ENCODE results near the gene SLC6A6. TPM values are rescaled to one million over a fixed set of nuclear protein-coding genes. Genes with fewer than 3 reads are reported as not detected.

Gene SLC6A6
- total and polyA plus RNA-seq, 10 of the 15 experiments (the other 5 are each of a cell fraction or from before 2014, with no cell fraction given) = 5.6 to 47.0 (median 20.2) TPM

- no peak overlapping the region for H3K4me3 ChIP-seq
- peaks cover 3% of the 10 kb centered on the region; the same call in 1 of the 2 replicates for H3K4me1 ChIP-seq (ENCODE audit: control insufficient read depth, insufficient read depth, low read length)
- in situ Hi-C loops (cut with MboI) (no loop called here), intact Hi-C loops (cut with micrococcal nuclease; ENCODE audit: unreplicated experiment) (no loop called here)
- H4K20me1 ChIP-seq (ENCODE audit: control insufficient read depth, insufficient read depth) = no peaks in the 10 kb centered on the region
- H3K79me2 ChIP-seq (ENCODE audit: control insufficient read depth, insufficient read depth, low read length) = no peaks in the 10 kb centered on the region
- no peak for ATAC-seq
- ChIA-PET SMC1A (ENCODE audit: uncharacterized antibody, unreplicated experiment) (interaction anchor here (0.7 kb wide), 1 partner anchor 38 kb away, joined by 4 read pairs; no protein-coding TSS in a partner anchor), RAD21 (ENCODE audit: unreplicated experiment) (no interaction called here), CTCF (interaction anchor here (0.9 kb wide), 2 partner anchors 69 to 189 kb away, joined by 3 read pairs; no protein-coding TSS in a partner anchor), POLR2A (no interaction called here)
- no peak overlapping the region for H3K27ac ChIP-seq (ENCODE audit: control insufficient read depth, insufficient read depth)
- H2AFZ ChIP-seq (ENCODE audit: control insufficient read depth, low read depth, low read length) = no peak overlapping the region
- DNase-seq (ENCODE audit: low read depth, low spot score) = no peak
- no peak overlapping the region for H3K9ac ChIP-seq (ENCODE audit: control insufficient read depth, insufficient read depth, low read length)
- H3K27me3 ChIP-seq (replicated peaks in 1 of 2; ENCODE audit: control insufficient read depth in 2 of 2, insufficient read depth in 2 of 2, low read length in 1 of 2) = no peaks in the 10 kb centered on the region
- H3K4me2 ChIP-seq (ENCODE audit: control insufficient read depth, insufficient read depth) = no peak overlapping the region
- 27% methylated on average over 7 of the region's 7 CpGs for WGBS (ENCODE audit: insufficient coverage, insufficient replicate concordance, low lambda C conversion rate, missing lambda C conversion rate)
- H3K9me3 ChIP-seq (replicated peaks; ENCODE audit: control insufficient read depth, insufficient read depth, low read length) = no peaks in the 10 kb centered on the region
- no TSS peak for BruUV-seq (replicated peaks)
- H3K36me3 ChIP-seq (ENCODE audit: control insufficient read depth in 2 of 2, insufficient read depth in 2 of 2, low read length in 1 of 2) = no peaks in the 10 kb centered on the region
- FAIRE-seq = no peak
- no peak for TF ChIP-seq MYB (IDR thresholded peaks at IDR 0.05; ENCODE audit: borderline replicate concordance, low read depth, low read length)
- TF ChIP-seq, protein P1, sequence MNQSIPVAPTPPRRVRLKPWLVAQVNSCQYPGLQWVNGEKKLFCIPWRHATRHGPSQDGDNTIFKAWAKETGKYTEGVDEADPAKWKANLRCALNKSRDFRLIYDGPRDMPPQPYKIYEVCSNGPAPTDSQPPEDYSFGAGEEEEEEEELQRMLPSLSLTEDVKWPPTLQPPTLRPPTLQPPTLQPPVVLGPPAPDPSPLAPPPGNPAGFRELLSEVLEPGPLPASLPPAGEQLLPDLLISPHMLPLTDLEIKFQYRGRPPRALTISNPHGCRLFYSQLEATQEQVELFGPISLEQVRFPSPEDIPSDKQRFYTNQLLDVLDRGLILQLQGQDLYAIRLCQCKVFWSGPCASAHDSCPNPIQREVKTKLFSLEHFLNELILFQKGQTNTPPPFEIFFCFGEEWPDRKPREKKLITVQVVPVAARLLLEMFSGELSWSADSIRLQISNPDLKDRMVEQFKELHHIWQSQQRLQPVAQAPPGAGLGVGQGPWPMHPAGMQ (IDR thresholded peaks at IDR 0.05; ENCODE audit: borderline replicate concordance) = no peak
- no peak for TF ChIP-seq FOS (IDR thresholded peaks at IDR 0.05; ENCODE audit: borderline replicate concordance, extremely low read depth, insufficient read length)
- TF ChIP-seq KLF5 (IDR thresholded peaks at IDR 0.05; ENCODE audit: partially characterized antibody) = no peak
- no peak for TF ChIP-seq ZNF207 (IDR thresholded peaks at IDR 0.05; ENCODE audit: borderline replicate concordance)
- TF ChIP-seq NFXL1 (IDR thresholded peaks at IDR 0.05; ENCODE audit: borderline replicate concordance) = no peak
- TF ChIP-seq STAT1 (conservative IDR thresholded peaks at IDR 0.05) = no peak
- TF ChIP-seq EP300 (IDR thresholded peaks at IDR 0.05; ENCODE audit: borderline replicate concordance in 1 of 2, control insufficient read depth in 1 of 2, low read depth in 2 of 2, low read length in 2 of 2) = no peak
- TF ChIP-seq, protein P2, sequence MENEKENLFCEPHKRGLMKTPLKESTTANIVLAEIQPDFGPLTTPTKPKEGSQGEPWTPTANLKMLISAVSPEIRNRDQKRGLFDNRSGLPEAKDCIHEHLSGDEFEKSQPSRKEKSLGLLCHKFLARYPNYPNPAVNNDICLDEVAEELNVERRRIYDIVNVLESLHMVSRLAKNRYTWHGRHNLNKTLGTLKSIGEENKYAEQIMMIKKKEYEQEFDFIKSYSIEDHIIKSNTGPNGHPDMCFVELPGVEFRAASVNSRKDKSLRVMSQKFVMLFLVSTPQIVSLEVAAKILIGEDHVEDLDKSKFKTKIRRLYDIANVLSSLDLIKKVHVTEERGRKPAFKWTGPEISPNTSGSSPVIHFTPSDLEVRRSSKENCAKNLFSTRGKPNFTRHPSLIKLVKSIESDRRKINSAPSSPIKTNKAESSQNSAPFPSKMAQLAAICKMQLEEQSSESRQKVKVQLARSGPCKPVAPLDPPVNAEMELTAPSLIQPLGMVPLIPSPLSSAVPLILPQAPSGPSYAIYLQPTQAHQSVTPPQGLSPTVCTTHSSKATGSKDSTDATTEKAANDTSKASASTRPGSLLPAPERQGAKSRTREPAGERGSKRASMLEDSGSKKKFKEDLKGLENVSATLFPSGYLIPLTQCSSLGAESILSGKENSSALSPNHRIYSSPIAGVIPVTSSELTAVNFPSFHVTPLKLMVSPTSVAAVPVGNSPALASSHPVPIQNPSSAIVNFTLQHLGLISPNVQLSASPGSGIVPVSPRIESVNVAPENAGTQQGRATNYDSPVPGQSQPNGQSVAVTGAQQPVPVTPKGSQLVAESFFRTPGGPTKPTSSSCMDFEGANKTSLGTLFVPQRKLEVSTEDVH (IDR thresholded peaks at IDR 0.05; ENCODE audit: low read depth, partially characterized antibody) = no peak
- TF ChIP-seq CREB1 (IDR thresholded peaks at IDR 0.05; ENCODE audit: low read depth) = no peak
- no peak for TF ChIP-seq BCL11A (IDR thresholded peaks at IDR 0.05; ENCODE audit: low read depth, low read length)
- TF ChIP-seq HDAC6 (IDR thresholded peaks at IDR 0.05; ENCODE audit: unreplicated experiment) = no peak
- no peak for TF ChIP-seq HSF1 (IDR thresholded peaks at IDR 0.05; ENCODE audit: low read depth, low read length)
- TF ChIP-seq, protein P3, sequence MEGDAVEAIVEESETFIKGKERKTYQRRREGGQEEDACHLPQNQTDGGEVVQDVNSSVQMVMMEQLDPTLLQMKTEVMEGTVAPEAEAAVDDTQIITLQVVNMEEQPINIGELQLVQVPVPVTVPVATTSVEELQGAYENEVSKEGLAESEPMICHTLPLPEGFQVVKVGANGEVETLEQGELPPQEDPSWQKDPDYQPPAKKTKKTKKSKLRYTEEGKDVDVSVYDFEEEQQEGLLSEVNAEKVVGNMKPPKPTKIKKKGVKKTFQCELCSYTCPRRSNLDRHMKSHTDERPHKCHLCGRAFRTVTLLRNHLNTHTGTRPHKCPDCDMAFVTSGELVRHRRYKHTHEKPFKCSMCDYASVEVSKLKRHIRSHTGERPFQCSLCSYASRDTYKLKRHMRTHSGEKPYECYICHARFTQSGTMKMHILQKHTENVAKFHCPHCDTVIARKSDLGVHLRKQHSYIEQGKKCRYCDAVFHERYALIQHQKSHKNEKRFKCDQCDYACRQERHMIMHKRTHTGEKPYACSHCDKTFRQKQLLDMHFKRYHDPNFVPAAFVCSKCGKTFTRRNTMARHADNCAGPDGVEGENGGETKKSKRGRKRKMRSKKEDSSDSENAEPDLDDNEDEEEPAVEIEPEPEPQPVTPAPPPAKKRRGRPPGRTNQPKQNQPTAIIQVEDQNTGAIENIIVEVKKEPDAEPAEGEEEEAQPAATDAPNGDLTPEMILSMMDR (IDR thresholded peaks at IDR 0.05 in 2 of 3, conservative IDR thresholded peaks at IDR 0.05 in 1 of 3; ENCODE audit: control insufficient read depth in 2 of 3, extremely low read depth in 1 of 3, insufficient read depth in 1 of 3, low read depth in 3 of 3, low read length in 3 of 3) = no peak
- no peak for TF ChIP-seq MYC (IDR thresholded peaks at IDR 0.05; ENCODE audit: insufficient read depth, insufficient read length, insufficient replicate concordance, low read length, severe bottlenecking)
- no peak for TF ChIP-seq MTA3 (IDR thresholded peaks at IDR 0.05; ENCODE audit: borderline replicate concordance, low read length)
- no peak for TF ChIP-seq BACH1 (IDR thresholded peaks at IDR 0.05; ENCODE audit: borderline replicate concordance)
These were observed 9.5 kb upstream of the SLC6A6 start for GRCh38 chr3:14392803-14393319.

Data from GM12878 (cell line).